Limb (tissue), 2 donors: ENCODE measurements around the gene SELENOV.
"Not testable (repeated sequence)": the region's sequence is repeated elsewhere in the genome, so short reads cannot be mapped to it uniquely, and the experiment has no call there.

Experiments
- DNase-seq, 2 donors: peaks; one replicate each; pipeline ENCODE4 v3.0.0-alpha.2; 2016; ENCODE audit errors: extremely low spot score in 2 of 2

SELENOV gene, protein sequence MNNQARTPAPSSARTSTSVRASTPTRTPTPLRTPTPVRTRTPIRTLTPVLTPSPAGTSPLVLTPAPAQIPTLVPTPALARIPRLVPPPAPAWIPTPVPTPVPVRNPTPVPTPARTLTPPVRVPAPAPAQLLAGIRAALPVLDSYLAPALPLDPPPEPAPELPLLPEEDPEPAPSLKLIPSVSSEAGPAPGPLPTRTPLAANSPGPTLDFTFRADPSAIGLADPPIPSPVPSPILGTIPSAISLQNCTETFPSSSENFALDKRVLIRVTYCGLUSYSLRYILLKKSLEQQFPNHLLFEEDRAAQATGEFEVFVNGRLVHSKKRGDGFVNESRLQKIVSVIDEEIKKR

GRCh38 chr19:39514840-39515550, at the start of gene SELENOV:
Gene SELENOV, plus strand, starts transcription at chr19:39515139. Its CDS starts 74 bp downstream, at chr19:39515213.
- peak in 1 of 2 donors; percentile 69 for DNase-seq

DNA sequence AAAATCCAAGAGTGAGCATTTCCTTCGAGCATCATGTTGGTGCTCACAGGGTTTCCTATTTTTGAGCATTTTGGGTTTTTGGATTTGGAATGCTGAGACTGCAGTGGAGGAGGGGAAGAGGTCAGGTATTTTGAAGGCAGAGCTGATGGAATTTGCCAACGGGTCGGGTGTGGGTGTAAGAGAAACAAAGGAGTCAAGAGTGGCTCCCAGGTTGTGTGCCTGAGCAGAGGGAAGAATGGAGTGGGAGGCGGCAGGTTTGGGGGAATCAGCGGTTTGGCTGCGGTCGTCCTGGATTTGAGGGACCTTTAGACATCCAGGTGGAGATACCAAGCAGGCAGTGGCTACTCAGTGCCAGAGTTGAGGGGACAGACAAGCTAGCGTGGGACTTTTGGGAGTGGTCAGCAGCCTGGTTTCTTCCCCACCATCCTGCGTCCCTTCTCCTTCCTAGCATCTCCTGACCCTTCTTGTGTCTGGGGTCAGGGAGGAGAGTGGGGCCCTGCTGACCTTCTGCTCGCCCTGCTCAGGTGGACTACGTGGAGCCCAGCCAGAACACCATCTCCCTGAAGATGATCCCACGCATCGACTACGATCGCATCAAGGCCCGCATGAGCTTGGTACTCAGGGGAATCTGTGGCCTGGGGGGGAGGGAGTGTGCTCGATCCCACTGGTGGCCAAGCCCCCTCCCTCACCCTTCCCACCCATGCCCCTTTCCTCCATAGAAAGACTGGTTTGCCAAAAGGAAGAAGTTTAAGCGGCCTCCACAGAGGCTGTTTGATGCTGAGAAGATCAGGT, 48.8 kb upstream of the SELENOV start:
- DNase-seq = no peak

DNA sequence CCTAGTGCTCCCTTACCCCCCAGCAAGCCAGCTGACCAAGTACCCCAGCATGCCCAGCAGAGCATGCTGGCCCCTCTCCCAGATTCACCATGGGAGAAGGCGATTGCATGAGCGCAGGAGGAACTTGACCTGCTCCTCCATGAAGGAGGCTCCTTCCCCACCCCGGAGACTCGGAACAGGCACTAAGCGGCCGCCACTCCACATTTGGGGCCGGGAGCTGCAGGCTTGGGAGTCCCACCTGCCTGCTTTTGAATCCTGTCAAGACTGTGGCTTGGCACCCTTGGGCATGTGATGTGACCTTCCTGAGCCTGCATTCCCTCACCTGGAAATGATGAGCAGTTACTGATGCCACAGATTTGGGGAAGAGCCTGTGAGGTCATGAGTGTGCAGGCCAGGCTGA, 47.0 kb upstream of the SELENOV start:
- DNase-seq = no peak

GRCh38 chr19:39469036-39469435, 45.9 kb upstream of the SELENOV start:
- DNase-seq = no peak

- no peak for DNase-seq
Measured at GRCh38 chr19:39469567-39469966, 45.4 kb upstream of the SELENOV start.

GRCh38 chr19:39470724-39471339, 44.1 kb upstream of the SELENOV start:
- DNase-seq = no peak

GRCh38 chr19:39471756-39472536, 43.0 kb upstream of the SELENOV start:
- DNase-seq = no peak

DNA sequence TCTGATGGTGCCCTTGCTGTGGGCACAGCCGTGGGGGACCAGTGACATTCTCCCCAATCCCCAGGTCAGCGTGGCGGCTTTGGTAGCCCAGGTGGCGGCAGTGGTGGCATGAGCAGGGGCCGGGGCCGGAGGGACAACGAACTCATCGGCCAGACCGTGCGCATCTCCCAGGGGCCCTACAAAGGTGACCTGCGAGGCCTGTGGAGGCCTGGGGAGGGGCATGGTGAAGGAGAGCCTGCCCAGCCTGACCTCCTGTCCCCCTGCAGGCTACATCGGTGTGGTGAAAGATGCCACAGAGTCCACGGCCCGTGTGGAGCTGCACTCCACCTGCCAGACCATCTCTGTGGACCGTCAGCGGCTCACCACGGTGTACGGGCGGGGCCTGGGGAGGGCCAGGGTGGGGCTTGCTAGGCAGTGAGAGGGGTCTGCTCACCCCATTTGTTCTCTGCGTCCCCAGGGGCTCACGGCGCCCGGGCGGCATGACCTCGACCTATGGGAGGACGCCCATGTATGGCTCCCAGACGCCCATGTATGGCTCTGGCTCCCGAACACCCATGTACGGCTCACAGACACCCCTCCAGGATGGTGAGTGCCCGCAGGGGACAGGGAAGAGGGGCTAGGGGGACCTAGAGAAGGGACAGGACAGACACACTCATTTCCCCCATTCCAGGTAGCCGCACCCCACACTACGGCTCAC, 42.0 kb upstream of the SELENOV start:
- DNase-seq = no peak

- DNase-seq = no peak
Measured at GRCh38 chr19:39473443-39473960, 41.4 kb upstream of the SELENOV start.

DNA sequence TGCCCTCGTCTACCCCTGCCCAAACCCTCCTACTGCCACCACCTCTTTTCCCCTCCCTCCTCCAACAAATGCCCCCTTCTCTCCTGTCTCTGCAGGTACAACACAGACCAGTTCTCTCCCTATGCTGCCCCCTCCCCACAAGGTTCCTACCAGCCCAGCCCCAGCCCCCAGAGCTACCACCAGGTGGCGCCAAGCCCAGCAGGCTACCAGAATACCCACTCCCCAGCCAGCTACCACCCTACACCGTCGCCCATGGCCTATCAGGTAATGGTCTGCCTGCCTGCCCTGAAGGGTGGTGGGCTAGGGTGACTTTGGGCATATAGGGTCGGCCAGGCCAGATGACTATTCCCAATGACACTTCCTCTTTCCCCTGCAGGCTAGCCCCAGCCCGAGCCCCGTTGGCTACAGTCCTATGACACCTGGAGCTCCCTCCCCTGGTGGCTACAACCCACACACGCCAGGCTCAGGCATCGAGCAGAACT, 40.8 kb upstream of the SELENOV start:
- DNase-seq = peak in 1 of 2 donors; percentile 84

DNA sequence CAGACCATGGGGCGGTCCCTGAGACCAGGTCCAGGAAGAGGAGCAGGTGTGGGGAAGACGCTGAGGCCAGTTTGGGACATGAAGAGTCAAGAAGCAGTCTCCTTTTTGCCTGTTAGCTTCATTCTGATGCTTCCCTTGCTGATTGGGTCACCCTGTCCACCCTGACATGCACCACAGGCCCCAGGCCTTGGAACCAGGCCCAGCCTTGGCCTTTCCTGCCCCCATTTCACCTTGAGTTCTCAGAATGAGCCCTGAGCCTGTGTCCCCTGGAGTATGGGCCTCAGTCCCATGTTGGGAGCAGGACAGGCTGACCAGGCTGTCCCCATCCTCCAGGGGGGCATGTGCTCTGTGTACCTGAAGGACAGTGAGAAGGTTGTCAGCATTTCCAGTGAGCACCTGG, 39.2 kb upstream of the SELENOV start:
- DNase-seq = no peak

GRCh38 chr19:39479319-39479801, 35.6 kb upstream of the SELENOV start:
- DNase-seq = not testable (repeated sequence)

GRCh38 chr19:39479916-39480315, 35.0 kb upstream of the SELENOV start:
- DNase-seq = no peak

DNA sequence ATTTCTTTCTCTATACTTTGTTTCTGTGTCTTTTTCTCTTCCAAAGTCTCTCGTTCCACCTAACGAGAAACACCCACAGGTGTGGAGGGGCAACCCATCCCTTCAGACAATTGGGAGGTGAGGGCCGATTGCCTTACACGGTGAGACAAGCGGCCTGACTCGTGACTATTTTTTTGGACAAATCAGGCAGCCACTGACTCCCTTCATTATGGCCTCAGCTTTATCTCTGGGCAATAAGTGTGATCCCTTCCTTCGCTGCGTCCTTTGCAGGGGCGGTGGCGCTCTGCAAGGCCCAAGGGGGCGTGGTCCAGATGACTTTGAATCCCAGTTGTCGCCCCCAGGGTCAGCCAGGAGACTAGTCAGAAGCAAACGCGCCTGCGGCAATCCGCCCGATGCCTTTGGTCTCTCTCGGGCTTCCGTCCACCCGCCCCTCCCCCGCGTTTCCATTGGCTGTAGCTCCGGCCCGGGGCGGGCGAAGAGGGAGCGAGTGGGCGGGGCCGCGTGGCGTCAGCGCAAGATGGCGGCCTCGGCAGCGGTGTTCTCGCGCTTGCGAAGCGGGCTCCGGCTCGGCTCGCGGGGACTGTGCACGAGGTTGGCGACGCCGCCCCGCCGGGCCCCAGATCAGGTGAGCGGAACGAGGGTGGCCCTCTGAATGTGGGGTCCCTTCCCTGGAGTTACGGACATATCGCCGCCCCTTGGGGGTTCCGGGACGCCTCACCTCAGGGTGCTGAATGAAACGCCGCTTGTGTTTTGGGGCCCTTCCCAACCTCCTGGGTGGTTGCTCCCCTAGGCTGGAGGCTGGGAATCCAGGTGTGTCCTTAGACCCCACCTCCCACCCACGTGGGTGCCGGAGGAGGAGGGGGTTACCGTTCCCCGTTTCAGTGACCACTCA, 34.4 kb upstream of the SELENOV start, which contains the start of gene TIMM50:
Gene TIMM50 (plus strand): TSS at position 502 of the 892 bp plus-strand sequence. CDS start 16 bp downstream, at position 518.
- DNase-seq = peak; percentile 94 to 99

DNA sequence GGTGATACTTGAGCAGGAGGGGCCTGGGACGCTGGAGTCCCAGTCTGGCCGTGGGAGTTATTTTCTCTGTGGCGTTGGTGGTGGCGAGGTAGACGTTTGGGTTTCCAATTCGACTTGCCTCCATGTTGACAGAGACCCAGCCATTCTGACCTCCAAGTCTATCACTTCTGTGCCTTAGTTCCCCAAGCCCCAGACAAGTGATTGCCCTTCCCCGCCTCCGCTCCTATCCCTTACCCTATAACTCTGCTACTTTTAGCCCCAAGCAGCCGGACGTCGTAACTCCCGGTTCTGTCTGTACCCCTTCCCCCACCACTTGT, 33.8 kb upstream of the SELENOV start:
- no peak for DNase-seq

DNA sequence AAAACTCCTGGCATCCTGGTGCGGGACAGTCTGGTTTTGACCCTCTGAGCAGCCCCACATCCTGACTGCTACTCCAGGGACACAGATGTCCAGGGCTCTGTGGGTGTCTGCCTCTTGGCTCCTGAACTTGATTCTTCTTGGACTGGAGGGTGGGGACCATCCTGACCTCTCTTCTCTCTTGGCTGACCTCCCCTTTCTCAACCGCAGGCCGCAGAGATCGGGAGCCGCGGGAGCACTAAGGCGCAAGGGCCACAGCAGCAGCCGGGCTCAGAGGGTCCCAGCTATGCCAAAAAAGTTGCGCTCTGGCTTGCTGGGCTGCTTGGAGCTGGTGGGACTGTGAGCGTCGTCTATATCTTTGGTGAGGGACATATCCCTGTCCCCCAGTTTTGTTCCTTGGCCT, 33.3 kb upstream of the SELENOV start:
- DNase-seq = no peak

- no peak for DNase-seq
Measured at GRCh38 chr19:39483141-39483540, 31.8 kb upstream of the SELENOV start.

DNA sequence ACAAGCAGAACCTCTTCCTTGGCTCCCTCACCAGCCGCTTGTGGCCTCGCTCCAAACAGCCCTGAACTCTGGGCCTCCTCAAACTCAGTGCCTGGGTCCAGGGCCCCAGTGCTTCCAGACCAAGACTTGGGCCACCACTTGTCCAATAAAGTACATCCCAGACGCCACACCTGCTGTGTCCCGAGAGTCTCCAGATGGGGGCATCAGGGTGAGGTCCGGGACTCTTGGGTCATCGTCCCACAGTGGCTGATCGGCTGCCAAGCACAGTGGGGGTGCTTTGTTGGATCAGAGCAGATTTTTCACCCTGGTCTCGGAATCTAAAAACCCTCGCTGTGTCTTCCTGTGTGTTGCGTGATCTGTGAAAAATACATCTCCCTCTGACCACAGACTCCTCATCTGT, 25.2 kb upstream of the SELENOV start:
- no peak for DNase-seq

- DNase-seq = no peak
Measured at GRCh38 chr19:39492225-39492624, 22.7 kb upstream of the SELENOV start.
